VCaP (cell line): ENCODE data around the gene RGS6.

ENCODE experiments used
- H3K27ac ChIP-seq: fragments of 450-650 bp; 2 replicates; pipeline ENCODE4 v1.5.1; 2017
- TF ChIP-seq, protein P1 (sequence below): fragments of 450-650 bp; conservative IDR thresholded peaks from 2 replicates; pipeline ENCODE4 v1.5.1; 2017; ENCODE audit warnings: mild to moderate bottlenecking, moderate library complexity

The RGS6 gene

DNA sequence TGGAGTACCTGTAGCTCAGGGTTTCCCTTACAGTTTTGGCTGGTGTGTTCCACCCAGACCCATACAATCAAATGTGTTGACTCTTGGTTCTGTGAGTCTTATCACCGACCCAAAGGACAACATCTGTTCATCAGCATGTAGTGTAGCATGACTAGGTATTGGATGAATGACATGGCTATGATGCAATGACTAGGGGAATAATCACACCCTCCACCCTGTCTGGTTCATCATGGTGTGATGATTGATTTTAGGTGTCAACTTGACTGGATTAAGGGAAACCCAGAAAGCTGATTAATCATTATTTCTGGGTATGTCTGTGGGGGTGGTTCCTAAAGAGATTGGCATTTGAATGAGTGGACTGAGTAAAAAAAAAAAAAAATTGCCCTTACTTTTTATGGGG is 650.4 kb downstream of the RGS6 start:
- H3K27ac ChIP-seq = no peak overlapping the region
- TF ChIP-seq, protein P1, sequence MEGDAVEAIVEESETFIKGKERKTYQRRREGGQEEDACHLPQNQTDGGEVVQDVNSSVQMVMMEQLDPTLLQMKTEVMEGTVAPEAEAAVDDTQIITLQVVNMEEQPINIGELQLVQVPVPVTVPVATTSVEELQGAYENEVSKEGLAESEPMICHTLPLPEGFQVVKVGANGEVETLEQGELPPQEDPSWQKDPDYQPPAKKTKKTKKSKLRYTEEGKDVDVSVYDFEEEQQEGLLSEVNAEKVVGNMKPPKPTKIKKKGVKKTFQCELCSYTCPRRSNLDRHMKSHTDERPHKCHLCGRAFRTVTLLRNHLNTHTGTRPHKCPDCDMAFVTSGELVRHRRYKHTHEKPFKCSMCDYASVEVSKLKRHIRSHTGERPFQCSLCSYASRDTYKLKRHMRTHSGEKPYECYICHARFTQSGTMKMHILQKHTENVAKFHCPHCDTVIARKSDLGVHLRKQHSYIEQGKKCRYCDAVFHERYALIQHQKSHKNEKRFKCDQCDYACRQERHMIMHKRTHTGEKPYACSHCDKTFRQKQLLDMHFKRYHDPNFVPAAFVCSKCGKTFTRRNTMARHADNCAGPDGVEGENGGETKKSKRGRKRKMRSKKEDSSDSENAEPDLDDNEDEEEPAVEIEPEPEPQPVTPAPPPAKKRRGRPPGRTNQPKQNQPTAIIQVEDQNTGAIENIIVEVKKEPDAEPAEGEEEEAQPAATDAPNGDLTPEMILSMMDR = no peak

DNA sequence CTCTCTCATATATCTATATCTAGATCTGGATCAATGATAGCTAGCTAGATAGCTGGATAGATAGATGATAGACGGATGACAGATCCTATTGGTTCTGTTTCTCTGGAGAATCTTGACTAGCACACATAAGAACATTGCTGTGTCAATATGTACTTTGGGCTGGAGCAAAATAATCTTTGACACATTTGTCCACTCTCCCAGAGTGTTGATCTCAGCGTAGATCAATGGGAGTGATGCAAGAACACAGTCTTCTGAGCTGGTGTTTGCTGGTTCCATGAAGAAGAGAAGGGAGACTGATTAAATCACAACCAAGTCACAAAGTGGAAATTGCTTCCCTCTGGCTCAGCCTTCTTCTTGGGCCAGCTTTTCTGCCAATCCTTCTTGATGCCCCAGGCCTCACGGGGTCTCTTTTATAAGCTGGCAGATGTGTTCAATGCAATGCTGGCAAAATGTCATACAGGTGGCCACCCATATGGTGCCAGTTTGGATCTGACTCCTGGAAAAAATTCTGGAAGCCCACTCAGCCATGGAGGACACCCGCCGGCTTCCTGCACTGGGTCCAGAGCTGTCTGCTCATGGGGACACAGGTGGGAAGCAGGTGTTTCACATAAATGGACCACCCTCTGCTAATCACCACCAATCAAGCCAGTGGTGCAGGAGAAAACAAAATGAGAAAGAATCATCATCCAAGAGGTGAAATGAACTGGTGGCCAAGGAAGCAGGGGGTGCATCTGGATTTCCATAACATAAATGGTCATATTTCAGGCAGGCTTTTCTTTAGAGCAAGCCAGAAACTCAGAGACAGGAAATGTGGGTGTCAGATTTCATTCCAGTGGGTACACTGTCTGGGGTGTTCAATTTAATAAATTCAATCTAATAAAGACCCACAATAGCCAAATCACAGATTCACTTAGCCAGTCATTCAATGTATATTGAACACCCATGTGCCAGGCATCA is 651.4 kb downstream of the RGS6 start:
- no peak overlapping the region for H3K27ac ChIP-seq
- TF ChIP-seq, protein P1 = no peak

DNA sequence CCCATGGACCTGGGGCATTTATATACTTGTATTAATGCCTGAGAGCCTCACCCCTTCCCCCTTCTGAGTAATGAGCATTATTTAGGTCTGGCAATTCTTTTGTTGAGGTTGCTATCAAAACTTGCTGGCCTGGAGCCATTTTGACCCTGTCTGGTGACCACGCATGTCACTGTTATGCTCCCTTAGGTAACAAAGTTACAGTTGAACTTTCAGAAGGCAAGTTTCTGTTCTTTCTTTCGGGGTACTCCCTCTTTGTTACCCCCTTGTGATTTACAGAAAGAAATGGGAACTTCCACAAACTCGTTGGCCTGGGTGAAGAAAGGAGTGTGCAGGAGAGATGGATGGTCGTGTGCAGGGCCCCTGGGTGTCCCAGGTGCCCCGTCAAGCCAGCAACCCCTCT is 656.3 kb downstream of the RGS6 start:
- no peak overlapping the region for H3K27ac ChIP-seq
- TF ChIP-seq, protein P1 = no peak

DNA sequence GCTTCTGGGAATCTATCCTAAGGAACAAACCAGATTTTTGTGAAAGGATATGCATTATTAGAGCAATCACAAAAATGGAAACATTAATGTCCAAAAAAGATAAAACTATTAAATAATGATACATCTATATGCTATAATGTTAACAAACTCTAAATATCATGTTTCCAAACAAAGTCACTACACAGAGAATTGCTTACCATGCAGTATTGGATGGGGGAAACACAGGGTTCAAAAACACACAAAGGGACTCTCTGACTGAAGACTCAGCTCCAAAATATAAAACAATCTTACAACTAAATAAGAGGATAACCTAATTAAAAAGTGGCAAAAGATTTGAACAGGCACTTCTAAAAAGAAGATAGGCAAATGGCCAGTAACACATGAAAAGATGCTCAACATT is 657.4 kb downstream of the RGS6 start:
- no peak overlapping the region for H3K27ac ChIP-seq
- TF ChIP-seq, protein P1 = no peak

DNA sequence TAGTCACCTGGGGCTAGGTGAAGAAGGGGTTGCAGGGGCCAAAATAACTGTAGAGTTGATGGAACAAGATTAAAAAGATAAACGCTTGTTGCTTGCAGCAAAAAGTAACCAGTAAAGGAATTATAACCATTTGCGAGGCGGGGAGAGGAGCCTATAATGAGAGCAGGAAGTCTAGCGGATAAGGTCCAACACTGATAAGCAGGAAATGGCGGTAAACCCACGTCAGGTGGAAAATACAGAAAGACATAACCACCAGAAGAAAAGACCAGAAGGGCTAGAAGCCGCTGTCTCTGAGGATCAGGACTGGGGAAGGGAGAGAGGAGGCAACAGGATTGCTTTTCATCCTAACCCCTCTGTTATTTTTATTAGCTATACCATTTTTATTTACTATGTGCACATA is 658.3 kb downstream of the RGS6 start:
- no peak overlapping the region for H3K27ac ChIP-seq
- TF ChIP-seq, protein P1 = no peak

DNA sequence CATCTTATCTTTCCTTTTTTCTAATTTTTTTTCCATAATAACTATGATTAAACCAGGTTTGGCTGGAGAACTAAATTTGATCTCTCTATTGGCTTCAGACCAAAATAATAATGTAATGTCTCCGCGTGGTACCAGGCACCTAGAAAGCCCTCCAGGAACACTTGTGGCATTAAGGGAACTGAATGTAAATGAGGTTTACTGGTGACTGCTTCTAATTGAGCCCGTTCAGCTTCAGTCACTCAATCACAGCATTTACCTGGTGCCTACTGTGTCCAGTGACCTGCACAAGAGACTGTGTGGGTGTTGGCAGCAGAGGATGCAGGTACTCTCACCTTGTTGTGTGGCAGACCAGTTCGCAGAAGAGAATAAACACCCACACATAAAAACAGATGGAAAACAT is 659.2 kb downstream of the RGS6 start:
- TF ChIP-seq, protein P1 = no peak
- no peak overlapping the region for H3K27ac ChIP-seq

DNA sequence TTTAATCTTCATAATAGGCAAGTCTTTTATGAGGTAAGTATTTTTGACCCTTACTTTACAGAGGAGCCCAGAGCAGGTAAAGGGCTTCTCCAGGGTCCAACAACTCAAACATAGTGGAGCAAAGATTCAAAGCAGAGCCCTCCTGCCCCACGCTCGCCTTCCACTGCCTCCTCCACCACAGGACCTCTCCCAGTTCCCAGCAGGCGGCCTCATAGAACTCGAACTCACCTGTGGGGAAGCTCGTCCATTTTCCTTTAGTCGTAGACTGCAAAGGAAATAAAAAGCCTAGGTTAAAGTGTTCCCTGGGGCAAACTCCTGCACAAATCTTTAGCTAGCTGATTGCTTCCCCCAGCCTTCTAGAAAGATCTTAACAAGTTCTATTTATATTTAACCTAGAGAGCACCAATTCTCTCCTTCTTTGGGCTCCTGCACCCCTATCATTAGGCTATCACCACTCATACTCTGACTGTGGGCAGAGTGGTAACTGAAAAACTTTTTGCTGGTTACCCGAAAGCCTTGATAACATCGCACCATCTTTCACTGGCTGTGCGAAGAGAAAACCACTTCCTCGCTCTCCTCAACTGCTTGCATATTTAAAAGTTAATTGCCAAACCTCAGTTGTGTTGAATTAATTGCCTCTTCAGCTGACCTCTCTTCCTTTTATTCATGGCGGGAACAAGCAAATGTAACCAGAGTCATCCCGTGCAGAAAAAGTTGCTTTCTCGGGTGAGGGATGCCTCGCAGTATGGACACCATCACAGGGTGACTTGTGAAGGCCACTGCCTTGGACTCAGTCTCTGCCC is 662.1 kb downstream of the RGS6 start:
- TF ChIP-seq, protein P1 = no peak
- H3K27ac ChIP-seq = no peak overlapping the region
